ENCODE data around the gene DNAJA4. TPM values are rescaled to one million over a fixed set of nuclear protein-coding genes. Genes with fewer than 3 reads are reported as not detected.

Gene DNAJA4
- total RNA-seq (10 to 100 TPM; 31.5 to 32.8 TPM), polyA plus RNA-seq (10 to 100 TPM in 1 of 2 donors, 1 to 10 TPM in 1; 7.8 to 12.0 TPM)

DNA sequence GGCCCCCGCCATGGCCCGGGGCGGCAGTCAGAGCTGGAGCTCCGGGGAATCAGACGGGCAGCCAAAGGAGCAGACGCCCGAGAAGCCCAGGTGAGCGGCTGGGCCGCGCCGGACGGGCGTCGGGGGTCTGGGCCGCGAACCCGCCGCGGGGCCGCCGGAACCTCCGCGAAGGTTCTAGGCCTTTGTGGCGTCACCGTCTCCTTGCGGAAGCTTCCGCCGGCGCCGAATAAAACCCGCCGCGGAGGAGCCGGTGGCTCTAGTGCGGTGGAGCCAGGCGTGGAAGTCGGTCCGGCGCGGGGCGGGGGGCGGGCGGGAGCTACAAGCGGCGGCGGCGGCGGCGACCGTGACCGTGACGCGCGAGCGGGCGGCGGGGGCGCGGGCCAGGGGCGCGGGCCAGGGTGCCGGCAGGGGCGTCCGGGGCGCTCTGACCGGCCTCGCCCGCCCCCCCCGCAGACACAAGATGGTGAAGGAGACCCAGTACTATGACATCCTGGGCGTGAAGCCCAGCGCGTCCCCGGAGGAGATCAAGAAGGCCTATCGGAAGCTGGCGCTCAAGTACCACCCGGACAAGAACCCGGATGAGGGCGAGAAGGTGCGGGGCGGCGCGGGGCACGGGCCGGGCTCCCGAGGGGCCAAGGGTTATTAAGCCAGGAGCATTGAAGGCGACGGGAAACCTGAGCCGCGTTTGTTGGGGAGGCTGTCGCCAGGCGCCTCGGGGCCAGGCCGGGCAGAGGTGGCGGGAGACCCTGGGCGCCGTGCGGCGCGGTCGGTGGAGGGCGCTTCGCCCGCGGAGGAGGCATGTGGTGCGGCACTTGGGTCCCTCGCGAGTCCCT is at the start of gene DNAJA4:
Gene DNAJA4 (plus strand): TSS at position 259 of the 833 bp plus-strand sequence. CDS start 202 bp downstream, at position 461.
- Mint-ChIP-seq H3K27me3 (no peaks in the 10 kb centered on the region), H3K9me3 (no peaks in the 10 kb centered on the region), H3K36me3 (peaks cover 0 to 4% of the 10 kb centered on the region in 2 donors), H3K27ac (peak within 1 kb of the TSS; percentile 87 to 96 (median 91)), H3K4me1 (peaks cover 19 to 34% (median 22%) of the 10 kb centered on the region in 4 donors), H3K4me3 (peak within 1 kb of the TSS; percentile 88 to 94 (median 89))
- DNase-seq, result peak; percentile 67 to 76 (median 73)
- POLR2A ChIA-PET (ENCODE audit: partially characterized antibody), result interaction anchor here (1.0 to 3.8 kb wide), 10 partner anchors 9 to 497 kb away, joined by 3 to 47 read pairs (median 6); partner anchors contain the start of genes IDH3A, IREB2, PSMA4 and SKIC8
- Histone ChIP-seq H3K27ac (ENCODE audit: low read depth, low read length) (peak within 1 kb of the TSS; percentile 63), H3K36me3 (ENCODE audit: insufficient read depth, low read length) (no peaks in the 10 kb centered on the region), H3K27me3 (ENCODE audit: insufficient read depth, low read length) (no peaks in the 10 kb centered on the region), H3K9me3 (ENCODE audit: control insufficient read depth in 1 of 2, low read length in 2 of 2) (no peaks in the 10 kb centered on the region), H3K4me3 (ENCODE audit: low read length in 2 of 2) (peak within 1 kb of the TSS; percentile 55 to 58), H3K4me1 (ENCODE audit: insufficient read depth, low read length) (peaks cover 22% of the 10 kb centered on the region)
- CTCF ChIA-PET (ENCODE audit: partially characterized antibody), result interaction anchor here (1.2 to 3.2 kb wide), 6 partner anchors 12 to 164 kb away, joined by 3 to 14 read pairs (median 4); partner anchors contain the start of gene SKIC8
- intact Hi-C loops (cut with micrococcal nuclease), result no loop called here

DNA sequence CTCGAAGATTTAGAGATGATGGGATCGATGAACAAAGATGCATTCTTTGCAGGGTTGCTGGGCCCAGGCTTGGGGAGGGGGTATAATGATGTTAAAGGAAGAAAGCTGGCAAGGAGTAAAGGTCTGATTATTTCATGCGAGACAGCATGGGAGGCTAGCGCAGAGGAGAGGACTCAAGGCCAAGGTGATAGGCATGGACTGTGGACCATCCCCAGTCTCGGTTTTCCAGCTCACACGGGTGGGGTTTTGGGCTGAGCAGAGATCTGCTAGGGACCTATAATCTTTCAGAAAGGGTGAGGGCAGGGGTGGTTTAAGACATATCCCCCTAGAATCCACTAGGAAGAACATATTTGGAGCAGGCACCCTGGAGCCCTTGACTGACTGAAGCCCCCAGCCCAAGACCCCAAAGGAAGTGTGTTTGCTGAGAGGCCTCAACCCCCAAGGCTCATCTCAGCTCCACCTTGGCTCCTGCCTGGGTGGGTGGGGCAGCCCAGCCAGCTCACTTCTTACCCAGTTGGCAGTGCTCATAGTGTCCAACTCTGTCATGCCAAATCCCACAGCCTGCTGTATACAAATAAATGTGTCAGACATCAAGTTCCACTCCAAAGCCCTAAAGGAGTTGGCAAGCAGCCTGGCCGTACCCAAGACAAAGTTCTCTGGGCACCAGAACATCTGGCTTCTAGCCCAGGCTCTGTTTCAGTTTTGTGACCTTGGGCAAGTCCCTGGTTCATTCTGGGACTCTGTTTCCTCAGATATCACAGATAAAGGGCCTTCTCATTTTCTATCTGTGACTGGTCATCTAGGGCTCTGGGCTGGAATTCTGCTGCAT is 47.9 kb upstream of the DNAJA4 start:
- CTCF ChIA-PET (ENCODE audit: partially characterized antibody), result no interaction called here
- no peak overlapping the region for H3K4me3 Mint-ChIP-seq
- no peaks in the 10 kb centered on the region for H3K36me3 ChIP-seq (ENCODE audit: insufficient read depth, low read length)
- H3K9me3 Mint-ChIP-seq, result peaks cover 0 to 3% (median 0%) of the 10 kb centered on the region in 8 donors
- no peak overlapping the region for H3K27ac Mint-ChIP-seq
- intact Hi-C loops (cut with micrococcal nuclease), result no loop called here
- no peaks in the 10 kb centered on the region for H3K9me3 ChIP-seq (ENCODE audit: control insufficient read depth in 1 of 2, low read length in 2 of 2)
- H3K27ac ChIP-seq (ENCODE audit: low read depth, low read length), result no peak overlapping the region
- no peaks in the 10 kb centered on the region for H3K4me1 ChIP-seq (ENCODE audit: insufficient read depth, low read length)
- POLR2A ChIA-PET (ENCODE audit: partially characterized antibody), result interaction anchor here (0.6 kb wide), 2 partner anchors 26 to 116 kb away, joined by 3 to 4 read pairs; no protein-coding TSS in a partner anchor
- H3K36me3 Mint-ChIP-seq, result no peaks in the 10 kb centered on the region
- no peaks in the 10 kb centered on the region for H3K27me3 ChIP-seq (ENCODE audit: insufficient read depth, low read length)
- no peak for DNase-seq
- no peaks in the 10 kb centered on the region for H3K4me1 Mint-ChIP-seq
- H3K4me3 ChIP-seq (ENCODE audit: low read length in 2 of 2), result no peak overlapping the region
- peaks cover 3 to 12% of the 10 kb centered on the region in 2 donors for H3K27me3 Mint-ChIP-seq

- no peak overlapping the region for H3K4me3 ChIP-seq (ENCODE audit: low read length in 2 of 2)
These were observed 43.6 kb upstream of the DNAJA4 start for GRCh38 chr15:78220713-78221112.

DNA sequence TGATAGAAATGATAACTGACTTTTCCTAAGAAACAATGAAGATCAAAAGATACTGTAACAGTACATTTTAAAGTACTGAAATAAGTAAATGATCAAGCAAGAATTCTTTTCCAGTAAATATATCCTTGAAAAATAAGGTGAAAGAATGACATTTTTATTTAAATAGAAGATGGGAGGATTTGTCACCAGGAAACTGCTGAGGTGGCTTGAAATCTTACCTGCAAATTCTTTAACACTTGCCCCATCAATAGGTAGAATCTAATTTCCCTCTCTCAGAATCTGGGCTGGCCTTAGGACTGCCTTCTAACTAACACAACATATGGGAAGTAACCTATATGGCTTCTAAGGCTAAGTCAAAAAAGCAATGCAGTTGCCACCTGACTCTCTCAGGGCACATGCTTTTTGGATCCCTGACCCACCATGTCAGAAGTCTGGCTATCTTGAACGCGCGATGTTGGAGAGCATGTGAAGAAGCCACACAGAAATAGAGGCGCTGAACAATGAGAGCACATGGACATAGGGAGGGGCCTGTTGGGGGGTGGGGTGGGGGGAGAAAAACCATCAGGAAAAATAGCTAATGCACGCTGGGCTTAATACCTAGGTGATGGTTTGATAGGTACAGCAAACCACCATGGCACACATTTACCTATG is 41.5 kb upstream of the DNAJA4 start:
- no peaks in the 10 kb centered on the region for H3K9me3 ChIP-seq (ENCODE audit: control insufficient read depth in 1 of 2, low read length in 2 of 2)
- Mint-ChIP-seq H3K36me3 (no peaks in the 10 kb centered on the region), H3K4me3 (no peak overlapping the region), H3K27ac (peak overlapping the region in 1 of 7 donors; percentile 49), H3K9me3 (peaks cover 0 to 3% (median 0%) of the 10 kb centered on the region in 8 donors), H3K27me3 (no peaks in the 10 kb centered on the region), H3K4me1 (peaks cover 11 to 17% (median 14%) of the 10 kb centered on the region in 4 donors)
- DNase-seq, result no peak
- intact Hi-C loops (cut with micrococcal nuclease), result no loop called here
- H3K36me3 ChIP-seq (ENCODE audit: insufficient read depth, low read length), result no peaks in the 10 kb centered on the region
- peaks cover 8% of the 10 kb centered on the region for H3K4me1 ChIP-seq (ENCODE audit: insufficient read depth, low read length)
- no peak overlapping the region for H3K27ac ChIP-seq (ENCODE audit: low read depth, low read length)
- H3K4me3 ChIP-seq (ENCODE audit: low read length in 2 of 2), result no peak overlapping the region
- POLR2A ChIA-PET (ENCODE audit: partially characterized antibody), result interaction anchor here (1.4 kb wide), 1 partner anchor 115 kb away, joined by 3 read pairs; no protein-coding TSS in a partner anchor
- CTCF ChIA-PET (ENCODE audit: partially characterized antibody), result interaction anchor here (0.7 to 1.1 kb wide), 3 partner anchors 17 to 115 kb away, joined by 3 to 5 read pairs (median 4); no protein-coding TSS in a partner anchor
- H3K27me3 ChIP-seq (ENCODE audit: insufficient read depth, low read length), result no peaks in the 10 kb centered on the region

More at GRCh38 chr15:78220713-78221112, 43.6 kb upstream of the DNAJA4 start:
- Mint-ChIP-seq H3K4me1 (peaks cover 8 to 15% (median 12%) of the 10 kb centered on the region in 4 donors), H3K4me3 (no peak overlapping the region), H3K27me3 (peaks cover 0 to 1% of the 10 kb centered on the region in 2 donors), H3K9me3 (peaks cover 0 to 3% (median 0%) of the 10 kb centered on the region in 8 donors), H3K36me3 (no peaks in the 10 kb centered on the region), H3K27ac (no peak overlapping the region)
- intact Hi-C loops (cut with micrococcal nuclease), result no loop called here
- no peak for DNase-seq
- H3K4me1 ChIP-seq (ENCODE audit: insufficient read depth, low read length), result peaks cover 8% of the 10 kb centered on the region
- no peaks in the 10 kb centered on the region for H3K9me3 ChIP-seq (ENCODE audit: control insufficient read depth in 1 of 2, low read length in 2 of 2)
- H3K36me3 ChIP-seq (ENCODE audit: insufficient read depth, low read length), result no peaks in the 10 kb centered on the region
- CTCF ChIA-PET (ENCODE audit: partially characterized antibody), result no interaction called here
- POLR2A ChIA-PET (ENCODE audit: partially characterized antibody), result no interaction called here
- no peaks in the 10 kb centered on the region for H3K27me3 ChIP-seq (ENCODE audit: insufficient read depth, low read length)
- no peak overlapping the region for H3K27ac ChIP-seq (ENCODE audit: low read depth, low read length)

- peaks cover 0 to under 1% (median 0%) of the 10 kb centered on the region in 8 donors for H3K9me3 Mint-ChIP-seq
- Histone ChIP-seq H3K4me3 (ENCODE audit: low read length in 2 of 2) (no peak overlapping the region), H3K4me1 (ENCODE audit: insufficient read depth, low read length) (peaks cover 8% of the 10 kb centered on the region)
These were observed 40.9 kb upstream of the DNAJA4 start for GRCh38 chr15:78223396-78224022.

DNA sequence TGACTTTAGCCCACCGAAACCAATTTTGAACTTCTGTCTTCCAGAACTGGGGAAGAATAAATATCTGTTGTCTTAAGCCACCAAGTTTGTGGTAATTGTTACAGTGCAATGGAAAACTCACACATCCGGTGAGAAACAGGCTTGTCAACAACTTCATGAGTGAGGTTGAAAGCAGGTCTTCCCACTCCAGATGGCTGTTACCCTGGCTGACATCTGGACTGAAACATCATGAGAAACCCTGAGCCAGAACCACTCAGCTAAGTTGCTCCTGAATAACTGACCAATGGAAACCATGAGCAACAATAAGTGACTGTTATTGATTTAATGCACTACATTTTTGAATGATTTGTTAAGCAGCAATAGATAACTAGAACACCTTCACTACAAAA is 40.3 kb upstream of the DNAJA4 start:
- ChIA-PET POLR2A (ENCODE audit: partially characterized antibody) (interaction anchor here (0.6 to 1.4 kb wide), 2 partner anchors 93 to 116 kb away, joined by 3 to 5 read pairs; partner anchors contain the start of gene CIB2), CTCF (ENCODE audit: partially characterized antibody) (interaction anchor here (1.1 to 1.7 kb wide), 2 partner anchors 111 to 116 kb away, joined by 4 to 5 read pairs; no protein-coding TSS in a partner anchor)
- Histone ChIP-seq H3K27ac (ENCODE audit: low read depth, low read length) (no peak overlapping the region), H3K27me3 (ENCODE audit: insufficient read depth, low read length) (no peaks in the 10 kb centered on the region), H3K4me1 (ENCODE audit: insufficient read depth, low read length) (peaks cover 8% of the 10 kb centered on the region), H3K4me3 (ENCODE audit: low read length in 2 of 2) (no peak overlapping the region), H3K9me3 (ENCODE audit: control insufficient read depth in 1 of 2, low read length in 2 of 2) (no peaks in the 10 kb centered on the region), H3K36me3 (ENCODE audit: insufficient read depth, low read length) (no peaks in the 10 kb centered on the region)
- Mint-ChIP-seq H3K27ac (peak overlapping the region in 3 of 7 donors; percentile 7 to 26 (median 11)), H3K4me1 (peaks cover 11 to 17% (median 14%) of the 10 kb centered on the region in 4 donors), H3K36me3 (no peaks in the 10 kb centered on the region), H3K27me3 (no peaks in the 10 kb centered on the region), H3K4me3 (no peak overlapping the region), H3K9me3 (no peaks in the 10 kb centered on the region)
- intact Hi-C loops (cut with micrococcal nuclease), result no loop called here
- DNase-seq, result no peak

More at GRCh38 chr15:78223396-78224022, 40.9 kb upstream of the DNAJA4 start:
- ChIA-PET CTCF (ENCODE audit: partially characterized antibody) (interaction anchor here (0.7 to 1.1 kb wide), 3 partner anchors 17 to 115 kb away, joined by 3 to 5 read pairs (median 4); no protein-coding TSS in a partner anchor), POLR2A (ENCODE audit: partially characterized antibody) (interaction anchor here (0.6 to 1.4 kb wide), 2 partner anchors 93 to 115 kb away, joined by 3 to 5 read pairs; partner anchors contain the start of gene CIB2)
- H3K27ac ChIP-seq (ENCODE audit: low read depth, low read length), result no peak overlapping the region
- intact Hi-C loops (cut with micrococcal nuclease), result no loop called here
- H3K9me3 ChIP-seq (ENCODE audit: control insufficient read depth in 1 of 2, low read length in 2 of 2), result no peaks in the 10 kb centered on the region
- no peaks in the 10 kb centered on the region for H3K36me3 ChIP-seq (ENCODE audit: insufficient read depth, low read length)
- DNase-seq, result no peak
- H3K27me3 ChIP-seq (ENCODE audit: insufficient read depth, low read length), result no peaks in the 10 kb centered on the region
- H3K36me3 Mint-ChIP-seq, result no peaks in the 10 kb centered on the region
- peaks cover 11 to 17% (median 14%) of the 10 kb centered on the region in 4 donors for H3K4me1 Mint-ChIP-seq
- no peaks in the 10 kb centered on the region for H3K27me3 Mint-ChIP-seq
- peak overlapping the region in 2 of 7 donors; percentile 7 to 49 for H3K27ac Mint-ChIP-seq
- H3K4me3 Mint-ChIP-seq, result peak overlapping the region in 1 of 8 donors; percentile 1
